ENCODE measurements around the gene SLC25A48.
A peak's percentile ranks its signal among the peaks of the same experiment; 100 is the strongest.

- TF ChIP-seq ZBTB49 (tag by site-specific recombination; IDR thresholded peaks at IDR 0.05; ENCODE audit: low read depth) (no peak), ZBTB17 (tag by site-specific recombination; IDR thresholded peaks at IDR 0.05) (no peak), ZNF510 (tag by site-specific recombination; IDR thresholded peaks at IDR 0.05; ENCODE audit: insufficient replicate concordance) (no peak), ZNF473 (tag by site-specific recombination; IDR thresholded peaks at IDR 0.05) (no peak), KLF9 (tag by site-specific recombination; IDR thresholded peaks at IDR 0.05; ENCODE audit: low read depth) (no peak), ZBTB8A (tag by site-specific recombination; IDR thresholded peaks at IDR 0.05) (no peak), ZNF660 (tag by site-specific recombination; IDR thresholded peaks at IDR 0.05) (no peak), KLF10 (tag by site-specific recombination; IDR thresholded peaks at IDR 0.05) (no peak), YY1 (tag by site-specific recombination; IDR thresholded peaks at IDR 0.05) (no peak), ZNF629 (tag by site-specific recombination; IDR thresholded peaks at IDR 0.05) (no peak), ZBTB1 (tag by site-specific recombination; IDR thresholded peaks at IDR 0.05) (no peak)
- TF ChIP-seq, protein P1, sequence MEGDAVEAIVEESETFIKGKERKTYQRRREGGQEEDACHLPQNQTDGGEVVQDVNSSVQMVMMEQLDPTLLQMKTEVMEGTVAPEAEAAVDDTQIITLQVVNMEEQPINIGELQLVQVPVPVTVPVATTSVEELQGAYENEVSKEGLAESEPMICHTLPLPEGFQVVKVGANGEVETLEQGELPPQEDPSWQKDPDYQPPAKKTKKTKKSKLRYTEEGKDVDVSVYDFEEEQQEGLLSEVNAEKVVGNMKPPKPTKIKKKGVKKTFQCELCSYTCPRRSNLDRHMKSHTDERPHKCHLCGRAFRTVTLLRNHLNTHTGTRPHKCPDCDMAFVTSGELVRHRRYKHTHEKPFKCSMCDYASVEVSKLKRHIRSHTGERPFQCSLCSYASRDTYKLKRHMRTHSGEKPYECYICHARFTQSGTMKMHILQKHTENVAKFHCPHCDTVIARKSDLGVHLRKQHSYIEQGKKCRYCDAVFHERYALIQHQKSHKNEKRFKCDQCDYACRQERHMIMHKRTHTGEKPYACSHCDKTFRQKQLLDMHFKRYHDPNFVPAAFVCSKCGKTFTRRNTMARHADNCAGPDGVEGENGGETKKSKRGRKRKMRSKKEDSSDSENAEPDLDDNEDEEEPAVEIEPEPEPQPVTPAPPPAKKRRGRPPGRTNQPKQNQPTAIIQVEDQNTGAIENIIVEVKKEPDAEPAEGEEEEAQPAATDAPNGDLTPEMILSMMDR (tag by site-specific recombination; IDR thresholded peaks at IDR 0.05), result peak; percentile 56
- TF ChIP-seq, protein P2, sequence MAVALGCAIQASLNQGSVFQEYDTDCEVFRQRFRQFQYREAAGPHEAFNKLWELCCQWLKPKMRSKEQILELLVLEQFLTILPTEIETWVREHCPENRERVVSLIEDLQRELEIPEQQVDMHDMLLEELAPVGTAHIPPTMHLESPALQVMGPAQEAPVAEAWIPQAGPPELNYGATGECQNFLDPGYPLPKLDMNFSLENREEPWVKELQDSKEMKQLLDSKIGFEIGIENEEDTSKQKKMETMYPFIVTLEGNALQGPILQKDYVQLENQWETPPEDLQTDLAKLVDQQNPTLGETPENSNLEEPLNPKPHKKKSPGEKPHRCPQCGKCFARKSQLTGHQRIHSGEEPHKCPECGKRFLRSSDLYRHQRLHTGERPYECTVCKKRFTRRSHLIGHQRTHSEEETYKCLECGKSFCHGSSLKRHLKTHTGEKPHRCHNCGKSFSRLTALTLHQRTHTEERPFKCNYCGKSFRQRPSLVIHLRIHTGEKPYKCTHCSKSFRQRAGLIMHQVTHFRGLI (tag by site-specific recombination; IDR thresholded peaks at IDR 0.05), result no peak
- TF ChIP-seq, protein P3, sequence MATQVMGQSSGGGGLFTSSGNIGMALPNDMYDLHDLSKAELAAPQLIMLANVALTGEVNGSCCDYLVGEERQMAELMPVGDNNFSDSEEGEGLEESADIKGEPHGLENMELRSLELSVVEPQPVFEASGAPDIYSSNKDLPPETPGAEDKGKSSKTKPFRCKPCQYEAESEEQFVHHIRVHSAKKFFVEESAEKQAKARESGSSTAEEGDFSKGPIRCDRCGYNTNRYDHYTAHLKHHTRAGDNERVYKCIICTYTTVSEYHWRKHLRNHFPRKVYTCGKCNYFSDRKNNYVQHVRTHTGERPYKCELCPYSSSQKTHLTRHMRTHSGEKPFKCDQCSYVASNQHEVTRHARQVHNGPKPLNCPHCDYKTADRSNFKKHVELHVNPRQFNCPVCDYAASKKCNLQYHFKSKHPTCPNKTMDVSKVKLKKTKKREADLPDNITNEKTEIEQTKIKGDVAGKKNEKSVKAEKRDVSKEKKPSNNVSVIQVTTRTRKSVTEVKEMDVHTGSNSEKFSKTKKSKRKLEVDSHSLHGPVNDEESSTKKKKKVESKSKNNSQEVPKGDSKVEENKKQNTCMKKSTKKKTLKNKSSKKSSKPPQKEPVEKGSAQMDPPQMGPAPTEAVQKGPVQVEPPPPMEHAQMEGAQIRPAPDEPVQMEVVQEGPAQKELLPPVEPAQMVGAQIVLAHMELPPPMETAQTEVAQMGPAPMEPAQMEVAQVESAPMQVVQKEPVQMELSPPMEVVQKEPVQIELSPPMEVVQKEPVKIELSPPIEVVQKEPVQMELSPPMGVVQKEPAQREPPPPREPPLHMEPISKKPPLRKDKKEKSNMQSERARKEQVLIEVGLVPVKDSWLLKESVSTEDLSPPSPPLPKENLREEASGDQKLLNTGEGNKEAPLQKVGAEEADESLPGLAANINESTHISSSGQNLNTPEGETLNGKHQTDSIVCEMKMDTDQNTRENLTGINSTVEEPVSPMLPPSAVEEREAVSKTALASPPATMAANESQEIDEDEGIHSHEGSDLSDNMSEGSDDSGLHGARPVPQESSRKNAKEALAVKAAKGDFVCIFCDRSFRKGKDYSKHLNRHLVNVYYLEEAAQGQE (tag by site-specific recombination; IDR thresholded peaks at IDR 0.05), result no peak
Observed at GRCh38 chr5:135891791-135892190, 57.3 kb downstream of the SLC25A48 start.

Measured in HEK293 (cell line).